WERI-Rb-1 (cell line): ENCODE results near the gene TPI1.

Source experiments
- DNase-seq: peaks from one replicate; pipeline ENCODE4 v3.0.0-alpha.2; 2020
- H3K27ac ChIP-seq: fragments of 250-450 bp; sonication (Bioruptor Pico); 2 replicates; pipeline ENCODE4 v1.5.1; 2020; ENCODE audit warnings: mild to moderate bottlenecking, moderate library complexity
- H3K27me3 ChIP-seq: fragments of 250-450 bp; sonication (Bioruptor Pico); 2 replicates; pipeline ENCODE4 v1.5.1; 2021; ENCODE audit warnings: mild to moderate bottlenecking, low read depth, moderate library complexity; ENCODE audit not compliant: insufficient read depth, severe bottlenecking
- H3K36me3 ChIP-seq: fragments of 250-450 bp; sonication (Bioruptor Pico); 2 replicates; pipeline ENCODE4 v1.5.1; 2020; ENCODE audit warnings: mild to moderate bottlenecking, moderate library complexity
- H3K4me3 ChIP-seq: 2 replicates; pipeline ENCODE4 v1.5.1; 2011; ENCODE audit warnings: low read depth, mild to moderate bottlenecking, control low read depth, low read length
- H3K9me3 ChIP-seq: fragments of 250-450 bp; sonication (Bioruptor Pico); 2 replicates; pipeline ENCODE4 v1.5.1; 2021; ENCODE audit warnings: mild to moderate bottlenecking, moderate library complexity; ENCODE audit not compliant: severe bottlenecking
- TF ChIP-seq, protein P1 (sequence below): IDR thresholded peaks from 2 replicates; pipeline ENCODE4 v1.5.1; 2011; ENCODE audit warnings: low read depth, mild to moderate bottlenecking, control low read depth, inconsistent platforms, low read length

TPI1 gene

DNA sequence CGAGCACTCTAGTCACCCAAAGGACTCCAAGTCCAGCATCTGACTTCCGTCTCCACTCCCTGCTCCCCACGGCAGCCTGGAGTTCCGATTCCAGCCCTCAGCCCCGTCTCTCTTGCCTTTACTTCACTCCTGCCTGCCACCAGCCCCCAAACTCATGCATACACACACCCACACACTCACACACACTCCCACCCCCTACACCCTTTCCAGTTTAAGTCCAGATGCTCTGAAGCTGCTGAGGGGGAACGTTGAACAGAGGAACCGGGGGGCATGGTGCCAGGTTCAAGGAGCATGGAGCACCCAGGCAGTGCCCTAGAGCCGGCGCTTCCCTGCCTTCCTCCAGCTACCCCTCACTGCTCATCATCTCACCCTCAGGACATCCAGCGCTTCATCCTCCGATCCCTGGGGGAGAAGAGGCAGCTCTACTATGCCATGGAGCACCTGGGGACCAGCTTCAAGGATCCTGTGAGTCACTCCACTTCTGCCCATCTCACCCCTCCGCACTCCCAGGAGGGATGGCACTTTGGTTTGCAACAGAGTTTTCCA, 35.8 kb upstream of the TPI1 start:
- no peak overlapping the region; the same call in 1 of the 2 replicates for H3K27ac ChIP-seq

DNA sequence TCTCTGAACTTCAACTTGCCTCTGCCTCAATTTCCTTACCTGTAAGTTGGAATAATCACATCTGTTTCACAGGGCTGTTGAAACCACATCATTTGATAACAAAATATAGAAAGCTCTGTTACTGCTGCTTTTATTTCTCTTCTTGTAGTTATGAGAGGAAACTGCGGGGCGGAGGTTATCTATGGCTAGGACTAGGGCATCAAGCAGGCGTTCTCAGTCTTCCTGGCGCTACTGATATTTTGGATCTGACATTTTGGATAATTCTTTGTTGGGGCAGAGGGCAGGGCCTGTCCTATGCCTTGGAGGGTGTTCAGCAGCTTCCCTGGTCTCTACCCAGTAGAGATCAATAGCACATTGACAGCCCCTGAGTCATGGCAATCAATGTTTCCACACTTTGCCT, 35.2 kb upstream of the TPI1 start:
- H3K27me3 ChIP-seq, result no peaks in the 10 kb centered on the region
- H3K9me3 ChIP-seq, result no peaks in the 10 kb centered on the region
- H3K4me3 ChIP-seq, result no peak overlapping the region
- no peak overlapping the region for H3K27ac ChIP-seq
- TF ChIP-seq, protein P1, sequence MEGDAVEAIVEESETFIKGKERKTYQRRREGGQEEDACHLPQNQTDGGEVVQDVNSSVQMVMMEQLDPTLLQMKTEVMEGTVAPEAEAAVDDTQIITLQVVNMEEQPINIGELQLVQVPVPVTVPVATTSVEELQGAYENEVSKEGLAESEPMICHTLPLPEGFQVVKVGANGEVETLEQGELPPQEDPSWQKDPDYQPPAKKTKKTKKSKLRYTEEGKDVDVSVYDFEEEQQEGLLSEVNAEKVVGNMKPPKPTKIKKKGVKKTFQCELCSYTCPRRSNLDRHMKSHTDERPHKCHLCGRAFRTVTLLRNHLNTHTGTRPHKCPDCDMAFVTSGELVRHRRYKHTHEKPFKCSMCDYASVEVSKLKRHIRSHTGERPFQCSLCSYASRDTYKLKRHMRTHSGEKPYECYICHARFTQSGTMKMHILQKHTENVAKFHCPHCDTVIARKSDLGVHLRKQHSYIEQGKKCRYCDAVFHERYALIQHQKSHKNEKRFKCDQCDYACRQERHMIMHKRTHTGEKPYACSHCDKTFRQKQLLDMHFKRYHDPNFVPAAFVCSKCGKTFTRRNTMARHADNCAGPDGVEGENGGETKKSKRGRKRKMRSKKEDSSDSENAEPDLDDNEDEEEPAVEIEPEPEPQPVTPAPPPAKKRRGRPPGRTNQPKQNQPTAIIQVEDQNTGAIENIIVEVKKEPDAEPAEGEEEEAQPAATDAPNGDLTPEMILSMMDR, result no peak
- peaks cover 74% of the 10 kb centered on the region for H3K36me3 ChIP-seq
- DNase-seq, result no peak

More for the DNA sequence above, 35.8 kb upstream of the TPI1 start:
- TF ChIP-seq, protein P1, result no peak
- no peak overlapping the region for H3K4me3 ChIP-seq
- no peaks in the 10 kb centered on the region for H3K9me3 ChIP-seq
- H3K27me3 ChIP-seq, result no peaks in the 10 kb centered on the region
- peaks cover 74% of the 10 kb centered on the region for H3K36me3 ChIP-seq
- DNase-seq, result peak; percentile 4

DNA sequence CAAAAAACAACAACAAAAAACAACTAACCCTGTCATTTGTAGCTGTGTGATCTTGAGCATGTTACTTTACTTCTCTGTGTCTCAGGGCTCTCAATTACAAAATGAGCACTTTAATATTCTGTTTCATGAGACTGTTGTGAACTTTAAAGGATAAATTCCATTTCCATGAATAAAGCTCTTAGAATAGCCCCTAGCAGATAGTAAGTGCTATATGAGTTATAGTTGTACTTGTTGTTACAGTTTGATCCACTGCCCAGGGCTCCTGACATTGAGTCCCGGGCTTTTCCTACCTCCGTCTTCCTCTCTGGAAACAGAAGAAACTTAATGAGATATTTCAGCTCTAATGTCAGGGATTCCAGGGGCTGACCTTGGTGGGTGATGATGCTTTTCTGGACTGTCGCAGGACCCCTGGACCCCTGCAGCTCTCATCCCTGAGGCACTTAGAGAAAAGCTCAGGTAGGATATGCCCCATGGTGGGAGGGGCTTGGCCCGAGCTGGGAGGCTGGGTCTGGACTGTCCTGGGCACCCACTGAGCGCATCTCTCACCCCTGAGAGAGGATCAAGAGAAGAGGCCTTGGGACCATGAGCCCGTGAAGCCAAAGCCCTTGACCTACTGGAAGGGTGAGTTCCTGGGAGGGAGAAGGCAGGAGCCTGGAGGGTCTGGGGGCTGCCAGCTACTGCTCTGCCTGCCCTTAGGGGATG, 34.0 kb upstream of the TPI1 start:
- H3K36me3 ChIP-seq, result peaks cover 85% of the 10 kb centered on the region
- H3K9me3 ChIP-seq, result no peaks in the 10 kb centered on the region

DNA sequence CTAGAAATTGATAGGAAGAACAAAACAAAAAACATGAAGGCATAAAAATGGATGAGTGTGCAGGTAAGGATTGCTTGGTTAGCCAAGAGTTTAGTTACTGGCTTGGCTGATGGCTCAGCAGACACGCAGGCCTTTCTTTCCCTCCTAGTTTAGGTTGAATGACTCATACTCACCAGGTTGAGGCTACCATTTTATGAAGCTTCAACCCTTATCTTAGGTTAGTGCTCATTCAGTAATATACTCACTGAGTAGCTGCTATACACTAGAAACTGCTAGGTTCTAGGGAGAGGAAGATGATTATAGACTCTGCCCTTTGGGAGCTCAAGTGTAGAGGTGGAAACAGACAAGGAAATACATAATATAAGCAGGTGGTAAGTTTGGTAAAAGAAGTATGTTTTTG, 33.1 kb upstream of the TPI1 start:
- DNase-seq, result no peak
- peak overlapping the region; percentile 27; the same call in 1 of the 2 replicates for H3K27ac ChIP-seq
- TF ChIP-seq, protein P1, result no peak
- H3K27me3 ChIP-seq, result no peaks in the 10 kb centered on the region
- H3K36me3 ChIP-seq, result peaks cover 89% of the 10 kb centered on the region
- H3K9me3 ChIP-seq, result no peaks in the 10 kb centered on the region
- no peak overlapping the region for H3K4me3 ChIP-seq

More for the DNA sequence above, 34.0 kb upstream of the TPI1 start:
- TF ChIP-seq, protein P1, result no peak
- Histone ChIP-seq H3K27ac (0 out of 2 replicates have a peak overlapping the region, but pooled peaks have one; percentile 10), H3K4me3 (no peak overlapping the region), H3K27me3 (no peaks in the 10 kb centered on the region)
- DNase-seq, result peak; percentile 7

DNA sequence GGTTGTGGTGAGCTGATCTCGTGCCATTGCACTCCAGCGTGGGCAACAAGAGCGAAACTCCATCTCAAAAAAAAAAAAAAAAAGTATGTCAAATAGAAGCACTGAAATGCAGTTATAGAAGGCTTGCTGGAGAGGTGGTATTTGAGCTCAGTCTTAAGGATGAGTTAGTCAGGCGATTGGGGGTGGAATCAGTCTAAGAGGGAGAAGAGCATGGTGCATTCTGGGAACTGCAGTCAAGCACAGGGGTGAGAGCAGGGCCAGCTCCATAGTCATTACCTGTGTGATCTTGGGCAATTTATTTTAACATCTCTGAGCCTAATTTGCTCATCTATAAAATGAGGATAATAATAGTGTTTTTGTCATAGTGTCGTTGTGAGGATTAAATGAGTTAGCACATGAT, 32.5 kb upstream of the TPI1 start:
- no peak overlapping the region for H3K4me3 ChIP-seq
- TF ChIP-seq, protein P1, result no peak
- H3K9me3 ChIP-seq, result no peaks in the 10 kb centered on the region
- no peaks in the 10 kb centered on the region for H3K27me3 ChIP-seq
- H3K27ac ChIP-seq, result no peak overlapping the region
- H3K36me3 ChIP-seq, result peaks cover 93% of the 10 kb centered on the region
- peak; percentile 11 for DNase-seq
